H9 (cell line): ENCODE data around the gene ADCY4. TPM values are rescaled to one million over a fixed set of nuclear protein-coding genes. Genes with fewer than 3 reads are reported as not detected.

ENCODE experiments used
- DNase-seq: peaks from one replicate; pipeline ENCODE4 v3.0.0-alpha.2; 2017
- H2AFZ ChIP-seq: one replicate; pipeline ENCODE4 v1.6.1; 2013; ENCODE audit warnings: mild to moderate bottlenecking, low read length, control low read depth, moderate library complexity
- H2AK5ac ChIP-seq: 2 replicates; pipeline ENCODE4 v1.6.1; 2013; ENCODE audit warnings: low read length, control low read depth, mixed read lengths; ENCODE audit not compliant: insufficient read length
- H2BK120ac ChIP-seq: one replicate; pipeline ENCODE4 v1.6.1; 2013; ENCODE audit warnings: low read depth, mild to moderate bottlenecking, low read length, control low read depth, inconsistent platforms; ENCODE audit not compliant: poor library complexity, severe bottlenecking
- H2BK12ac ChIP-seq: 2 replicates; pipeline ENCODE4 v1.6.1; 2013; ENCODE audit warnings: low read length, control low read depth, mixed read lengths, low read depth; ENCODE audit not compliant: insufficient read length
- H2BK15ac ChIP-seq: 2 replicates; pipeline ENCODE4 v1.6.1; 2013; ENCODE audit warnings: low read depth, low read length, control low read depth
- H2BK20ac ChIP-seq: one replicate; pipeline ENCODE4 v1.6.1; 2013; ENCODE audit warnings: low read depth, mild to moderate bottlenecking, low read length, control low read depth, inconsistent platforms; ENCODE audit not compliant: poor library complexity, severe bottlenecking
- H2BK5ac ChIP-seq: 2 replicates; pipeline ENCODE4 v1.6.1; 2013; ENCODE audit warnings: low read length, control low read depth, mixed read lengths; ENCODE audit not compliant: insufficient read length
- H3K14ac ChIP-seq: 2 replicates; pipeline ENCODE4 v1.6.1; 2013; ENCODE audit warnings: low read length, control low read depth; ENCODE audit not compliant: insufficient read depth
- H3K18ac ChIP-seq: 2 replicates; pipeline ENCODE4 v1.6.1; 2013; ENCODE audit warnings: low read depth, mild to moderate bottlenecking, mixed read lengths, low read length, control low read depth; ENCODE audit not compliant: insufficient read length
- H3K23ac ChIP-seq: 2 replicates; pipeline ENCODE4 v1.6.1; 2013; ENCODE audit warnings: low read length, control low read depth, mixed read lengths, low read depth; ENCODE audit not compliant: insufficient read length
- H3K23me2 ChIP-seq: 2 replicates; pipeline ENCODE4 v1.6.1; 2013; ENCODE audit warnings: low read depth, mild to moderate bottlenecking, mixed read lengths, low read length, control low read depth; ENCODE audit not compliant: insufficient read length, poor library complexity, severe bottlenecking
- H3K27ac ChIP-seq: 2 replicates; pipeline ENCODE4 v1.5.1; 2013; ENCODE audit warnings: low read length, control low read depth, mixed read lengths, low read depth; ENCODE audit not compliant: insufficient read length
- H3K27me3 ChIP-seq: 2 replicates; pipeline ENCODE4 v1.6.1; 2013; ENCODE audit warnings: low read length, control low read depth, inconsistent platforms; ENCODE audit not compliant: insufficient read depth
- H3K4ac ChIP-seq: 2 replicates; pipeline ENCODE4 v1.6.1; 2013; ENCODE audit warnings: low read depth, mild to moderate bottlenecking, control low read depth, inconsistent platforms, low read length, moderate library complexity
- H3K4me1 ChIP-seq: 2 replicates; pipeline ENCODE4 v1.6.1; 2013; ENCODE audit warnings: low read length, control low read depth, inconsistent platforms; ENCODE audit not compliant: insufficient read depth
- H3K4me2 ChIP-seq: 2 replicates; pipeline ENCODE4 v1.6.1; 2013; ENCODE audit warnings: low read length, control low read depth, mixed read lengths; ENCODE audit not compliant: insufficient read length, insufficient read depth
- H3K56ac ChIP-seq: 2 replicates; pipeline ENCODE4 v1.6.1; 2013; ENCODE audit warnings: low read depth, mild to moderate bottlenecking, mixed read lengths, low read length, control low read depth; ENCODE audit not compliant: insufficient read length
- H3K79me1 ChIP-seq: 2 replicates; pipeline ENCODE4 v1.6.1; 2013; ENCODE audit warnings: low read depth, mild to moderate bottlenecking, moderate library complexity, low read length, control low read depth, inconsistent platforms; ENCODE audit not compliant: insufficient read depth, poor library complexity, severe bottlenecking
- H3K79me2 ChIP-seq: 2 replicates; pipeline ENCODE4 v1.6.1; 2013; ENCODE audit warnings: low read length, control low read depth, inconsistent platforms; ENCODE audit not compliant: insufficient read depth
- H3K9ac ChIP-seq: 2 replicates; pipeline ENCODE4 v1.6.1; 2013; ENCODE audit warnings: low read length, control low read depth, mixed read lengths; ENCODE audit not compliant: insufficient read length; ENCODE audit errors: extremely low read depth
- H3K9me3 ChIP-seq: one replicate; pipeline ENCODE4 v1.6.1; 2013; ENCODE audit warnings: low read depth, low read length, inconsistent platforms; ENCODE audit not compliant: control insufficient read depth
- H3T11ph ChIP-seq: one replicate; pipeline ENCODE4 v1.6.1; 2013; ENCODE audit warnings: mild to moderate bottlenecking, low read length, control low read depth, inconsistent platforms
- H4K20me1 ChIP-seq: one replicate; pipeline ENCODE4 v1.6.1; 2013; ENCODE audit not compliant: control insufficient read depth, insufficient read length, insufficient read depth
- H4K5ac ChIP-seq: 2 replicates; pipeline ENCODE4 v1.6.1; 2013; ENCODE audit warnings: low read depth, mild to moderate bottlenecking, mixed read lengths, low read length, control low read depth; ENCODE audit not compliant: insufficient read length
- H4K8ac ChIP-seq: replicated peaks from 2 replicates; pipeline ENCODE4 v1.6.1; 2013; ENCODE audit warnings: low read length, control low read depth, mixed read lengths, low read depth; ENCODE audit not compliant: insufficient read length
- H4K91ac ChIP-seq: 2 replicates; pipeline ENCODE4 v1.6.1; 2013; ENCODE audit warnings: low read depth, mild to moderate bottlenecking, moderate library complexity, mixed read lengths, low read length, control low read depth; ENCODE audit not compliant: insufficient read length
- H3K27ac Mint-ChIP-seq, 3 experiments: 2 replicates in 2 of 3; 3 replicates in 1 of 3; pipeline ENCODE4 v1.8.0; 2020 to 2021; ENCODE audit warnings: mixed read lengths in 3 of 3, mild to moderate bottlenecking in 1 of 3, moderate library complexity in 1 of 3
- H3K27me3 Mint-ChIP-seq: 2 replicates; pipeline ENCODE4 v1.8.0; 2021; ENCODE audit warnings: low read depth, mild to moderate bottlenecking, moderate library complexity, mixed read lengths
- H3K36me3 Mint-ChIP-seq, 3 experiments: 2 replicates in 2 of 3; 3 replicates in 1 of 3; pipeline ENCODE4 v1.8.0; 2020 to 2021; ENCODE audit warnings: low read depth in 3 of 3, mixed read lengths in 3 of 3; ENCODE audit not compliant: insufficient read depth in 1 of 3
- H3K4me1 Mint-ChIP-seq, 2 experiments: 2 replicates each; pipeline ENCODE4 v1.8.0; 2020; ENCODE audit warnings: mixed read lengths in 2 of 2
- H3K4me3 Mint-ChIP-seq, 2 experiments: 2 replicates in 1 of 2; 3 replicates in 1 of 2; pipeline ENCODE4 v1.8.0; 2020 to 2021; ENCODE audit warnings: mild to moderate bottlenecking in 2 of 2, mixed read lengths in 2 of 2, moderate library complexity in 1 of 2
- H3K9me3 Mint-ChIP-seq, 2 experiments: 2 replicates in 1 of 2; 3 replicates in 1 of 2; pipeline ENCODE4 v1.8.0; 2020; ENCODE audit warnings: mild to moderate bottlenecking in 2 of 2, mixed read lengths in 2 of 2, moderate library complexity in 1 of 2
- WGBS: extraction: QIAGEN DNeasy Blood & Tissue Kit; methylation state at CpG from one replicate; pipeline ENCODE4 v1.1.7; 2013; ENCODE audit warnings: missing lambda C conversion rate, low lambda C conversion rate, mixed read lengths; ENCODE audit not compliant: insufficient read length; ENCODE audit errors: extremely low coverage; 5-methylcytosine and 5-hydroxymethylcytosine counted together
- total RNA-seq: library from RNA; stranded (reverse); gene quantifications from 2 replicates; pipeline ENCODE4 v1.2.1, GENCODE V29; 2021
- TF ChIP-seq, protein P1 (sequence below): fragments of 200-600 bp; sonication (generic); conservative IDR thresholded peaks from 3 replicates; pipeline ENCODE4 v1.8.0; 2021; ENCODE audit warnings: antibody characterized with exemption, mild to moderate bottlenecking

The ADCY4 gene
- total RNA-seq, 1 experiment from 2014 or later: 0.09 TPM

- Histone ChIP-seq H4K5ac (no peak overlapping the region), H3K4ac (no peak overlapping the region), H3K4me1 (no peaks in the 10 kb centered on the region), H4K91ac (no peak overlapping the region), H3K27ac (no peak overlapping the region), H3K9me3 (no peaks in the 10 kb centered on the region), H2AFZ (no peak overlapping the region), H3K79me1 (no peaks in the 10 kb centered on the region), H3K27me3 (peaks cover 2% of the 10 kb centered on the region; the same call in 1 of the 2 replicates), H3K23me2 (no peaks in the 10 kb centered on the region), H3K79me2 (no peaks in the 10 kb centered on the region), H3K9ac (no peak overlapping the region), H3K18ac (no peak overlapping the region), H2BK5ac (no peak overlapping the region), H4K8ac (no peak overlapping the region), H3K14ac (no peak overlapping the region), H2AK5ac (no peak overlapping the region), H3K56ac (no peak overlapping the region), H2BK120ac (no peak overlapping the region), H3T11ph (no peak overlapping the region), H2BK15ac (no peak overlapping the region), H3K23ac (no peak overlapping the region), H2BK12ac (no peak overlapping the region), H2BK20ac (no peak overlapping the region), H4K20me1 (no peaks in the 10 kb centered on the region), H3K4me2 (no peak overlapping the region)
- peaks cover 71% of the 10 kb centered on the region for H3K27me3 Mint-ChIP-seq
- H3K4me1 Mint-ChIP-seq: no peaks in the 10 kb centered on the region
- no CpG with 5 or more reads among the region's 14 CpGs for WGBS
- TF ChIP-seq, protein P1, sequence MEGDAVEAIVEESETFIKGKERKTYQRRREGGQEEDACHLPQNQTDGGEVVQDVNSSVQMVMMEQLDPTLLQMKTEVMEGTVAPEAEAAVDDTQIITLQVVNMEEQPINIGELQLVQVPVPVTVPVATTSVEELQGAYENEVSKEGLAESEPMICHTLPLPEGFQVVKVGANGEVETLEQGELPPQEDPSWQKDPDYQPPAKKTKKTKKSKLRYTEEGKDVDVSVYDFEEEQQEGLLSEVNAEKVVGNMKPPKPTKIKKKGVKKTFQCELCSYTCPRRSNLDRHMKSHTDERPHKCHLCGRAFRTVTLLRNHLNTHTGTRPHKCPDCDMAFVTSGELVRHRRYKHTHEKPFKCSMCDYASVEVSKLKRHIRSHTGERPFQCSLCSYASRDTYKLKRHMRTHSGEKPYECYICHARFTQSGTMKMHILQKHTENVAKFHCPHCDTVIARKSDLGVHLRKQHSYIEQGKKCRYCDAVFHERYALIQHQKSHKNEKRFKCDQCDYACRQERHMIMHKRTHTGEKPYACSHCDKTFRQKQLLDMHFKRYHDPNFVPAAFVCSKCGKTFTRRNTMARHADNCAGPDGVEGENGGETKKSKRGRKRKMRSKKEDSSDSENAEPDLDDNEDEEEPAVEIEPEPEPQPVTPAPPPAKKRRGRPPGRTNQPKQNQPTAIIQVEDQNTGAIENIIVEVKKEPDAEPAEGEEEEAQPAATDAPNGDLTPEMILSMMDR: no peak
- no peaks in the 10 kb centered on the region for H3K36me3 Mint-ChIP-seq
- no peak overlapping the region for H3K4me3 Mint-ChIP-seq
- DNase-seq: no peak
- no peaks in the 10 kb centered on the region; a peak in 1 of 5 replicates for H3K9me3 Mint-ChIP-seq
- no peak overlapping the region for H3K27ac Mint-ChIP-seq
Measured at GRCh38 chr14:24321212-24321975, 13.5 kb downstream of the ADCY4 start.
